HEK293 (cell line): ENCODE measurements around the gene SUSD4.
A peak's percentile ranks its signal among the peaks of the same experiment; 100 is the strongest.

ENCODE experiments used
- BCL11B ChIP-seq: fragments of 450-650 bp; formaldehyde crosslinking; IDR thresholded peaks from 2 replicates; pipeline ENCODE4 v1.5.1; 2016; ENCODE audit warnings: low read depth, missing biosample characterization, missing genetic modification characterization
- GLI4 ChIP-seq: fragments of 450-650 bp; formaldehyde crosslinking; IDR thresholded peaks from 2 replicates; pipeline ENCODE4 v1.5.1; 2016; ENCODE audit warnings: missing biosample characterization, missing genetic modification characterization
- GLIS2 ChIP-seq: fragments of 450-650 bp; formaldehyde crosslinking; IDR thresholded peaks from 2 replicates; pipeline ENCODE4 v1.5.1; 2016; ENCODE audit warnings: missing biosample characterization, missing genetic modification characterization
- HOXD13 ChIP-seq: sonication (generic); formaldehyde crosslinking; IDR thresholded peaks from 2 replicates; pipeline ENCODE4 v1.8.0; 2022; ENCODE audit warnings: missing genetic modification reagents, borderline replicate concordance
- SALL2 ChIP-seq: fragments of 450-650 bp; formaldehyde crosslinking; IDR thresholded peaks from 2 replicates; pipeline ENCODE4 v1.5.0; 2017; ENCODE audit warnings: missing biosample characterization, mild to moderate bottlenecking, missing genetic modification characterization, borderline replicate concordance
- YY2 ChIP-seq: fragments of 450-650 bp; formaldehyde crosslinking; IDR thresholded peaks from 2 replicates; pipeline ENCODE4 v1.5.1; 2016; ENCODE audit warnings: missing biosample characterization, missing genetic modification characterization
- ZNF155 ChIP-seq: fragments of 450-650 bp; formaldehyde crosslinking; IDR thresholded peaks from 2 replicates; pipeline ENCODE4 v1.5.1; 2016; ENCODE audit warnings: missing biosample characterization, missing genetic modification characterization
- ZNF23 ChIP-seq: fragments of 450-650 bp; formaldehyde crosslinking; IDR thresholded peaks from 2 replicates; pipeline ENCODE4 v1.5.1; 2016; ENCODE audit warnings: missing biosample characterization, missing genetic modification characterization, borderline replicate concordance
- ZNF248 ChIP-seq: fragments of 450-650 bp; formaldehyde crosslinking; IDR thresholded peaks from 2 replicates; pipeline ENCODE4 v1.5.1; 2017; ENCODE audit warnings: missing biosample characterization, missing genetic modification characterization
- ZNF416 ChIP-seq: fragments of 450-650 bp; formaldehyde crosslinking; IDR thresholded peaks from 2 replicates; pipeline ENCODE4 v1.5.1; 2016; ENCODE audit warnings: missing biosample characterization, missing genetic modification characterization
- ZNF423 ChIP-seq: fragments of 450-650 bp; formaldehyde crosslinking; IDR thresholded peaks from 2 replicates; pipeline ENCODE4 v1.5.1; 2016; ENCODE audit warnings: missing biosample characterization, missing genetic modification characterization
- ZNF514 ChIP-seq: fragments of 450-650 bp; formaldehyde crosslinking; IDR thresholded peaks from 2 replicates; pipeline ENCODE4 v1.5.1; 2016; ENCODE audit warnings: missing biosample characterization, missing genetic modification characterization
- ZNF610 ChIP-seq: fragments of 450-650 bp; formaldehyde crosslinking; IDR thresholded peaks from 2 replicates; pipeline ENCODE4 v1.5.1; 2016; ENCODE audit warnings: missing biosample characterization, missing genetic modification characterization, borderline replicate concordance
- ZNF629 ChIP-seq: fragments of 450-650 bp; formaldehyde crosslinking; IDR thresholded peaks from 2 replicates; pipeline ENCODE4 v1.5.1; 2017; ENCODE audit warnings: missing biosample characterization, missing genetic modification characterization
- ZNF658 ChIP-seq: fragments of 450-650 bp; formaldehyde crosslinking; IDR thresholded peaks from 2 replicates; pipeline ENCODE4; 2016; ENCODE audit warnings: missing biosample characterization, missing genetic modification characterization
- ZNF670 ChIP-seq: fragments of 450-650 bp; formaldehyde crosslinking; IDR thresholded peaks from 2 replicates; pipeline ENCODE4 v1.5.1; 2016; ENCODE audit warnings: missing biosample characterization, missing genetic modification characterization, low read depth
- ZNF677 ChIP-seq: fragments of 450-650 bp; IDR thresholded peaks from 2 replicates; pipeline ENCODE4 v1.5.0; 2018; ENCODE audit warnings: missing biosample characterization, mild to moderate bottlenecking, missing genetic modification characterization, moderate library complexity
- ZNF701 ChIP-seq: fragments of 450-650 bp; formaldehyde crosslinking; IDR thresholded peaks from 2 replicates; pipeline ENCODE4 v1.5.1; 2016; ENCODE audit warnings: missing biosample characterization, missing genetic modification characterization
- ZSCAN23 ChIP-seq: fragments of 450-650 bp; formaldehyde crosslinking; IDR thresholded peaks from 2 replicates; pipeline ENCODE4 v1.5.1; 2016; ENCODE audit warnings: missing biosample characterization, missing genetic modification characterization
- TF ChIP-seq, protein P1 (sequence below): fragments of 450-650 bp; formaldehyde crosslinking; IDR thresholded peaks from 2 replicates; pipeline ENCODE4 v1.5.1; 2016; ENCODE audit warnings: missing biosample characterization, missing genetic modification characterization
- TF ChIP-seq, protein P2 (sequence below): fragments of 450-650 bp; formaldehyde crosslinking; IDR thresholded peaks from 2 replicates; pipeline ENCODE4 v1.5.1; 2016; ENCODE audit warnings: missing biosample characterization, missing genetic modification characterization
- TF ChIP-seq, protein P3 (sequence below): fragments of 450-650 bp; formaldehyde crosslinking; IDR thresholded peaks from 2 replicates; pipeline ENCODE4 v1.5.1; 2016; ENCODE audit warnings: missing biosample characterization, missing genetic modification characterization, low read depth

Gene SUSD4

DNA sequence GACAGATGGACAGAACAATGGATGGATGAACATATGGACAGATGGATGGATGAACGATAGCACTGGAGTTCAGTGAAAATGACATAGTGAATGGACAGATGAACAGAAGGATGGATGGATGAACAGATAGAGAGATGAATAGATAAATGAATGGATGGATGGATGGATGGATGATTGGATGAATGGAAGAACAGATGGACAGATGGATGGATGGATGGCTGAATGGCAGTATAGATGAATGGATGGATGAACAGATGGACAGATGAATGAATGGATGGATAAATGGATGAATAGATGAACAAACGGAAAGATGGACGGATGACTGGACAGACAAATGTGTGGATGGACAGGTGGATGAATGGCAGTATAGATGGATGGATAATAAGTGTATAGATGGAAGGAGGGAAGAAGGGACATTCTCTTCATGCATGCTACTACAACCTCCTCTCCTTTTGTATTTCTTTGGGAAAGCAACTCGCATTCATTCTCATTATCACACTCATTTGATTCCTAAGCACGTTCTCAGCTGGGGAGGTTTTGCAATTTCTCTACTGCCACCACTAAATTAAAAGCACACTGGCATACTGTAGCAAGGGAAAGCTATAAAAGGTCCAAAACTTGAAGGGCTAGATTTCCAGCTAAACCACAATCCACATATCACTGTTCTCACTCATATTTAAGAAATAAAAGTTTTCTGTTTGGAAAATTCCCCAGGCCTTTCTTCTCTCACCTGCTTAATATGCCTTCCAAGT is 34.1 kb downstream of the SUSD4 start (continued):
- TF ChIP-seq, protein P1, sequence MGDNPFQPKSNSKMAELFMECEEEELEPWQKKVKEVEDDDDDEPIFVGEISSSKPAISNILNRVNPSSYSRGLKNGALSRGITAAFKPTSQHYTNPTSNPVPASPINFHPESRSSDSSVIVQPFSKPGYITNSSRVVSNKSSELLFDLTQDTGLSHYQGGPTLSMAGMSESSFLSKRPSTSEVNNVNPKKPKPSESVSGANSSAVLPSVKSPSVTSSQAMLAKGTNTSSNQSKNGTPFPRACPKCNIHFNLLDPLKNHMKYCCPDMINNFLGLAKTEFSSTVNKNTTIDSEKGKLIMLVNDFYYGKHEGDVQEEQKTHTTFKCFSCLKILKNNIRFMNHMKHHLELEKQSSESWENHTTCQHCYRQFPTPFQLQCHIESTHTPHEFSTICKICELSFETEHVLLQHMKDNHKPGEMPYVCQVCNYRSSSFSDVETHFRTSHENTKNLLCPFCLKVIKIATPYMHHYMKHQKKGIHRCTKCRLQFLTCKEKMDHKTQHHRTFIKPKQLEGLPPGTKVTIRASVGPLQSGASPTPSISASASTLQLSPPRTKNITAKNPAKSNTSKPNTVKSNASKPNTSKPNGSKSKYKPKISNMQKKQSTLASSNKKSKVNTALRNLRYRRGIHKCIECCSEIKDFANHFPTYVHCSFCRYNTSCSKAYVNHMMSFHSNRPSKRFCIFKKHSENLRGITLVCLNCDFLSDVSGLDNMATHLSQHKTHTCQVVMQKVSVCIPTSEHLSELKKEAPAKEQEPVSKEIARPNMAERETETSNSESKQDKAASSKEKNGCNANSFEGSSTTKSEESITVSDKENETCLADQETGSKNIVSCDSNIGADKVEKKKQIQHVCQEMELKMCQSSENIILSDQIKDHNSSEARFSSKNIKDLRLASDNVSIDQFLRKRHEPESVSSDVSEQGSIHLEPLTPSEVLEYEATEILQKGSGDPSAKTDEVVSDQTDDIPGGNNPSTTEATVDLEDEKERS (tag by site-specific recombination), result no peak
- TF ChIP-seq ZNF670 (tag by site-specific recombination) (no peak), ZNF677 (tag by site-specific recombination) (no peak), ZNF248 (0 out of 2 replicates have a peak, but pooled peaks have one; percentile 42), HOXD13 (CRISPR knock-in tag) (no peak), ZNF155 (tag by site-specific recombination) (no peak), ZNF514 (tag by site-specific recombination) (0 out of 2 replicates have a peak, but pooled peaks have one; percentile 15), ZNF423 (tag by site-specific recombination) (no peak), SALL2 (tag by site-specific recombination) (peak; percentile 61; the same call in 1 of the 2 replicates), ZNF610 (tag by site-specific recombination) (no peak), GLIS2 (tag by site-specific recombination) (no peak), BCL11B (tag by site-specific recombination) (no peak), ZNF658 (tag by site-specific recombination) (peak; percentile 78; the same call in 1 of the 2 replicates), YY2 (tag by site-specific recombination) (peak; percentile 53; the same call in 1 of the 2 replicates), ZNF23 (tag by site-specific recombination) (no peak), ZNF701 (tag by site-specific recombination) (no peak), ZNF416 (tag by site-specific recombination) (no peak), ZNF629 (tag by site-specific recombination) (no peak), ZSCAN23 (tag by site-specific recombination) (no peak), GLI4 (tag by site-specific recombination) (no peak)
- TF ChIP-seq, protein P2, sequence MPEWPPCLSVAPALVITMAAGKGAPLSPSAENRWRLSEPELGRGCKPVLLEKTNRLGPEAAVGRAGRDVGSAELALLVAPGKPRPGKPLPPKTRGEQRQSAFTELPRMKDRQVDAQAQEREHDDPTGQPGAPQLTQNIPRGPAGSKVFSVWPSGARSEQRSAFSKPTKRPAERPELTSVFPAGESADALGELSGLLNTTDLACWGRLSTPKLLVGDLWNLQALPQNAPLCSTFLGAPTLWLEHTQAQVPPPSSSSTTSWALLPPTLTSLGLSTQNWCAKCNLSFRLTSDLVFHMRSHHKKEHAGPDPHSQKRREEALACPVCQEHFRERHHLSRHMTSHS (tag by site-specific recombination), result no peak
- TF ChIP-seq, protein P3, sequence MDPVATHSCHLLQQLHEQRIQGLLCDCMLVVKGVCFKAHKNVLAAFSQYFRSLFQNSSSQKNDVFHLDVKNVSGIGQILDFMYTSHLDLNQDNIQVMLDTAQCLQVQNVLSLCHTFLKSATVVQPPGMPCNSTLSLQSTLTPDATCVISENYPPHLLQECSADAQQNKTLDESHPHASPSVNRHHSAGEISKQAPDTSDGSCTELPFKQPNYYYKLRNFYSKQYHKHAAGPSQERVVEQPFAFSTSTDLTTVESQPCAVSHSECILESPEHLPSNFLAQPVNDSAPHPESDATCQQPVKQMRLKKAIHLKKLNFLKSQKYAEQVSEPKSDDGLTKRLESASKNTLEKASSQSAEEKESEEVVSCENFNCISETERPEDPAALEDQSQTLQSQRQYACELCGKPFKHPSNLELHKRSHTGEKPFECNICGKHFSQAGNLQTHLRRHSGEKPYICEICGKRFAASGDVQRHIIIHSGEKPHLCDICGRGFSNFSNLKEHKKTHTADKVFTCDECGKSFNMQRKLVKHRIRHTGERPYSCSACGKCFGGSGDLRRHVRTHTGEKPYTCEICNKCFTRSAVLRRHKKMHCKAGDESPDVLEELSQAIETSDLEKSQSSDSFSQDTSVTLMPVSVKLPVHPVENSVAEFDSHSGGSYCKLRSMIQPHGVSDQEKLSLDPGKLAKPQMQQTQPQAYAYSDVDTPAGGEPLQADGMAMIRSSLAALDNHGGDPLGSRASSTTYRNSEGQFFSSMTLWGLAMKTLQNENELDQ (tag by site-specific recombination), result no peak
